NK-92 (cell line): Measurements from ENCODE around the gene MZT2B.
A peak's percentile ranks its signal among the peaks of the same experiment; 100 is the strongest.
"Not testable (repeated sequence)": the region's sequence is repeated elsewhere in the genome, so short reads cannot be mapped to it uniquely, and the experiment has no call there.

Experiments used
- DNase-seq: peaks from one replicate; lab custom pipeline; 2025; ENCODE audit not compliant: unreplicated experiment; lab: John Stamatoyannopoulos, UW

The MZT2B gene, protein sequence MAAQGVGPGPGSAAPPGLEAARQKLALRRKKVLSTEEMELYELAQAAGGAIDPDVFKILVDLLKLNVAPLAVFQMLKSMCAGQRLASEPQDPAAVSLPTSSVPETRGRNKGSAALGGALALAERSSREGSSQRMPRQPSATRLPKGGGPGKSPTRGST

DNA sequence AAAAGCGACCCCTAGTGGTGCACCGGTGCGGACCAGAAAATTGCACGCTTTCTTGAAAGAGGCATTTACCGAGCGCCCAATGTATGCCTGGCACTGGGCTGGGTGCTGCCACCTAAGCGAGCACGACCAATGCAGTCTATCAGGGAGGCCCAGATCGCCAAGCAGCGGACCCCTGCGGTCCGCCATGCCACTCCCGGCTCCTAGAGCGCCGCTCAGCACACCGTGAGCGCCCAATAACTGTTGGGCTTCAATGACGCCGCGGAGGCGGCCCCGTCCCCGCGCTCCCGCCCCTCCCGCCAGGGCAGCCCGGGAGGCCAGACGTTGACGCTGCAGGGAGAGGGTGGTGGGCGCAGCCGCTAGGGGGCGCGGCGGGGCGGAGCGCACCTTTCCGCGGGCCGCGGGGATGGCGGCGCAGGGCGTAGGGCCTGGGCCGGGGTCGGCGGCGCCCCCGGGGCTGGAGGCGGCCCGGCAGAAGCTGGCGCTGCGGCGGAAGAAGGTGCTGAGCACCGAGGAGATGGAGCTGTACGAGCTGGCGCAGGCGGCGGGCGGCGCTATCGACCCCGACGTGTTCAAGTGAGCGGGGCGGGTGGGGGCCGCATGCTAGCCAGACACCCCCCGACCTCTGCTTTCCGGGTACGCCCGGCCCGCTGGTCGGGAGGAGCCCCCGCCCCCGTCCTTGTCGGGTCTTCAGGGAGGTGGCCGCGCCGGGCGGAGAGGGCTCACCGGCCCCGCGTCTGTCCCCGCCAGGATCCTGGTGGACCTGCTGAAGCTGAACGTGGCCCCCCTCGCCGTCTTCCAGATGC, at the start of gene MZT2B:
Gene MZT2B (plus strand): TSS at position 383 of the 803 bp plus-strand sequence. CDS start 21 bp downstream, at position 404.
- peak; percentile 37 for DNase-seq

DNA sequence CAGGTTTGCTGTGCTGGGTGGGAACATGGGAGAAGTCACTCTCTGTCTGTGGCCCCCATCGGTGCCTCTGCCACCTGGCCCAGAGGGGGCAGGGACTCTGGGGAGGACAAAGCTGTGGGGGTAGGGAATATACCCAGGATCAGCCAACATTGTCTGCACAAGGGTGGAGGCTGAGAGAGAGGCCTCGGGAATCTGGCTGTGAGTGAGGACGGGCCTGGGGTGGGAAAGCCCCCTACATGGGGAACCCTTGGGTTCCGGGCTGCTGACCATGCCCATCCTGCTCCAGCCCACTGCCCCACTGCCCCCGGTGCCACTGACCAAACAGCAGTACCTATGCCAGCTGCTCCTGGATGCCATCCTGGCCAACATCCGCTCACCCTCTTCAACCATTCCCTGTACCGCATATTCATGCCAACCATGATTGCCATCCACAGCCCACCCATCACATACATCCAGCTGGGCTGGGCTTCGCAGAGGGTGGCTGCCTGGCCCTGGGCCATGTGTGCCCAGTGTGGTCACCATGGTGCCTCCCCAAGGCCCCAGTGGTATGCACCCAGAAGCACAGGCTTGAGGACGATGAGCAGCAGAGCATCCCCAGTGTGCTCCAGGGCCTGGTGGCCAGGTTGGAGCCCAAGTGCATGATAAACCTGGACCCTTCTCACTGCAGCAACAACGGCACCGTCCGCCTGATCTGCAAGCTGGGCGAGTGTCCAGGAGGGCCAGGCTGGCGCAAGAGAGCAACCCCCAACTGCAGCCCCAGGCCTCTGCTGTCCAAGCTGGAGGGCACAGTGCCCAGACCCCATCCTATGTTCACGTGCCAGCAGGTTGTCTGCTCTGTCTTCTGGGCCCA, 46.1 kb upstream of the MZT2B start:
- no peak for DNase-seq

DNA sequence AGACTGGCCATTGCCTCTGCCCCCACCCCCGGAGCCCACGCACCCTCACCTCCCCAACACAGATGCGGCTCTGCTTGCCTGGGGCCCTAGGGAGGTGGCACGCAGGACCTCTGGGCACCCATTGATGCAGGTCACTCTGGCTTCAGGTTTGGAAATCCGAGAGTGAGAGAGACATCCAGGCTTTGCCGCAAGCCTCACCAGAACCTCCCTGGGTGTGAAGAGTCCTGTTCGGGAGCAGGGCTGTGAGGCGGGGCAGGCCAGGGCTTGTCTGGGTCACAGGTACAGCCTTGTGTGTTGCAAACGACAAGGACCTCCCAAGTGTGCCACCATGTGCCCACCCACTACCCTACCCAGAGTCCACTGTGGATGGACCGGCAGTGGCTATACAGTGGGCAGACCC, 45.5 kb upstream of the MZT2B start:
- DNase-seq = not testable (repeated sequence)

DNA sequence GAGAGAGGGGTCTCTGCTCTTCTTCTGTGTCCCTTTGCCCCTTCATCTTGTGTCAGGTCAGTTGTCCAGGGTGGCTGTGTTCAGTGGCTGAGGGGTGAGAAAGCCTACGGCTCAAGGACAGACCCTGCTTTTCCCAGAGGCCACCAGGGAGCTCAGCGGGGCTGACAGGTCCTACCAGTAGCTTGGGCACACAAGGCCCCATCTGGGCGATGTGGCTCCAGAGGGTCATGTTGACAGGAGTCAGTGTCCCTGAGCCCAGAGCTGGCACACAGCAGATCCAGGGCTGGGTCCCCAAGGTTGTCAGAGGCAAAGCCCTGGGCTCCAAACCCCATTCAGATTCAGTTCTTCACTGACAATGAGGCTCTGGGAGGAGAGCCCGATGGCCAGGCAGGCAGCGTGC, 44.9 kb upstream of the MZT2B start:
- not testable (repeated sequence) for DNase-seq

DNA sequence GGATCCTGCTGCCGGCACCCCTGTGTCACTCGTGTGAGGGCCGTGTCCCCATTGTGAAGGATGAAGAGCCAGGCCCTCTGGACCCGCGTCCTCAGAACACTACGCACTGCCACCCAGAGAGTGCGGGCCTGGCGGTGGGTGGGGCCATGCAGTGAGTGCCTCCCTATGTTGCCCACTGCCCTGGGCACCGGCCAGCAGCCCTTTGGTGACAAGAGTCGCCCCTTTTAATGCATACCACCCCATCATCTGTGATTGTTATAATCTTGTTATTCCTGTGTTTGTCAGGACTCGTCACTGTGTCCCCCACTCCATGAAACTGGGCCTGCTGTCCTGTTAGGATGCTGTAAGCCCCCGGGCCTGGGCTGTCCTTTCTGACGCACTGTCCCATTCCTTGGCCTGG, 43.7 kb upstream of the MZT2B start:
- not testable (repeated sequence) for DNase-seq

DNA sequence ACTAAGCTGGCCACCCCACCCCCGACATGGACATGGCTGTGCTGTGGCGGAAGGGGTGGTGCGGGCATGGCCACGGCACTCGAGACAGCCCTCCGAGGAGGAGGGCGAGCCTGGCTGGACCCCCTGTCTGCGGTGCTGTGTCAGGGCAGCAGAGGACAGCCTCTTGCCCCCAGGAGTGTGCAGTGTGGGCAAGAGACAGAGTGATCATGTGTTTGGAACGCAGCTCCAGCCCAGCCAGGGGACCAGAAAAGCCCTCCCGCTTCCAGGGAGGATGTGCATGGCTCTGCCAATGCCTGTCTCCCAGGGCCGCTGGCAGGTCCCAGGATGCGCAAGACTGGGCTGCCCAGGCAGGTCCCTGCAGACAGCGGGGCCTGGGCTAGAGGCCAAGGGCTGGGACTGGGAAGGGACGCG, 43.2 kb upstream of the MZT2B start:
- DNase-seq = not testable (repeated sequence)

DNA sequence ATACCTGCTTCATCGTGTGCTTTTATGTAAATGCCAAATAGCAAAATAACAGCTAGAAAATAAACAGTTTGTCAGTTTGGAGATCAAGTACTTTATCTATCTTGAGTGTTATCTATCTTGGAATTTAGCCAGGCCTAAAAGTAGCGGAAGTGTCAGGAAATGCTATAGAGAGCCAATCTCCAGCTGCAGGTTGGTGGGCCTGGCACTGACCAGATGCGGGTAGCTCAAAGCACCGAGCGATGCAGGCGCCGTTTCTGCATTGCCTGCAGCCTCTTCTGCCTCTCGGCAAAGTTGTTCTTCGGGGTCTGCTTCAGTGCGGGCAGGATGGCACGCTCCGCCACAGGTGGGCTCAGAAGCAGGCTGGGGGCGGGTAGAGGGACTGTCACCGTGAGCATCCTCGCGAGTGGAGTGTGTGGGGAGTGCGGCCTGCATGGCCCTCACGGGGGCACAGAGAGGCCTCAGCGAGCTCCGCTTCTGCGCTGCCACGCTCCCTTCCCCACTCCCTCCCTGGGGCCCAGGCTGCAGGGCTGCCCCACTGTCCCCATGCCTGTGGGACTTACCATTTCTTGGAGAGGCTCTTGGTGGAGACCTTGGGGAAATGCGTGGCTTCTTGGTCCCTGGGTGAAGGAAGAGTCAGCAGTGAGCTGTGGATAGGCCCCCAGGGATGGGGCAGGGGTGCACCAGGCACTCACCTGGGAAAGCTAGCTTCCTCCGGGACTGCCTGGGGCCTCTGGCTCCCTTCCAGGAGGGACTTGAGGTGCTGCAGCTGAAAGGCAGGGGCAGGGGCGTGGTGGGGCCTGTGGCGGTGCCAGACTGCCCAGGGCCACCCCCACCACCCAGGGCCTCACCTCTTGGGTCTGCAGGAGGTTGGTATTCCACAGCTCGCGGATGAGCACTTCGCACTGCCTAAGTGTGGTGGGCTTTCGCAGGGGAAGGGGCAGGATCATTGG, 42.5 kb upstream of the MZT2B start:
- not testable (repeated sequence) for DNase-seq

DNA sequence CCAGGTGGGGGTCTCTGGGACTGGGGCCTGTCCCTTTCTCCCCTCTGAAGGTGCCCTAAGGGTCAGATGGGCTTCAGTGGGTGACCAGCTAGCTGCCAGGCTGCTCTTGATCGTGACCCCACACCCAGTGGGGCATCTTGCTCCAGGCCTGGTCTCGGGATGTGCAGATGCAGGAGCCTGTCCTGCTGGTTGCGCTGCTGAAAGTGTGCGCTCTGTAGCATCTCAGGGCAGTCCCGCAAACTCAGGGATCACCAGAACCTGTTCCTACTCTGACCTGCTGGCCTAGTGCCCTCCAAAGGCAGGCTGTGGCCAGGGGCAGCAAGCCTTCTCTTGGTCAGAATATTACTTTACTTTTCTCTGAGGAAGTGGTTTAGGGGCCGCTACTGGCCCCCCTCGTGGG, 41.5 kb upstream of the MZT2B start:
- DNase-seq = not testable (repeated sequence)

DNA sequence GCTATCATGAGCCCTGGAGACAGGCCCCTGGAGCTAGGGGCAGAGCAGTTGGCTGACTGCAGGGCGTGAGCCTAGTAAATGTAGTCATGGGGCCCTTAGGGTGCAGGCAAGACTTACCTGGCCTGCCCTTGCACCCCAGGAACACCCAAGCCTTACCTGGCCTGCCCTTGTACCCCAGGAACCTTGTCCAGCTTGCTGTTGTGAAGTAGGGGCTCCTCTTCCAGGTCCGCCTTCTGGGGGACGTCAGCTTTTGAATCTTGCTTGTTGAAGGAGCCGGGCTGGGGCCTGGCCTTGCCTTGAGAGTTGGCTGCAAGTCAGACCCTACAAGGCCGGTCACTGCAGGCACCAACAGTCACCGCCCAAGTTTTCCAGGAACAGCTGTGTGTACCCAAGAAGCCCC, 41.1 kb upstream of the MZT2B start:
- not testable (repeated sequence) for DNase-seq

DNA sequence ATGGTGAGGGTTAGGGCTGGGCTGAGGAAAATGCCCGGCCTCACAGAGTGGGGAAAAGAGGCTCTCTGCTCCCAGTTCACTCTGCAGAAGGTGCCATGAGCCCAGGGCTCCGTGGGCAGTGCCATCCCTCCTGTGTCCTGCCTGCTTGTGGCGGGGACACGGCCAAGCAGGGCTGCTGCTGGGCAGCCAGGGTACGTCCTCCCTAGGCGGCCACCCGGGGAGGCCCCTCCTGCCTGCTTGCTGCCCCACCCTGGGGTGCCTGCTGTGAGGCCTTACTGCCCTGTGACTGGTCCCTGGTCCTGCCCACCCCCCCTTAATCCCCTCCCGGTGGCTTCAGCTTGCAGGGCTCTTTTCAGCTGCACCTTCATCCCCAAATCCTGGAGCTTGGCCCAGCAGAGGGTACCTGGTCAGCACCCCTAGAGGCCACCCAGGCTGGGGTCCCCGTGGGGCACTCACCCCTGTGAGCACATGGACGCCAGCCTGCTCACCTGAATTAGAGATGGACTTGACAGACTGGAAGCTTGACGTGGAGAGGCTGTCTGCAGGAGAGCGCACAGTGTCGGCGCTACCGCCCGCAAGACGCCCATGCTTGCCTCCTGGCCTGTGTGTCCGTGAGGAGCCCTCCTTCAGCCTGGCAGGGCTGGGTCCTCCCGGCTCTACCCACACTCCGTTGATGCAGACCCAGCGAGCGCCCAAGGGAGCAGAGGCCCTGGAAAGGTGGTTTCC, 40.3 kb upstream of the MZT2B start:
- DNase-seq = not testable (repeated sequence)

DNA sequence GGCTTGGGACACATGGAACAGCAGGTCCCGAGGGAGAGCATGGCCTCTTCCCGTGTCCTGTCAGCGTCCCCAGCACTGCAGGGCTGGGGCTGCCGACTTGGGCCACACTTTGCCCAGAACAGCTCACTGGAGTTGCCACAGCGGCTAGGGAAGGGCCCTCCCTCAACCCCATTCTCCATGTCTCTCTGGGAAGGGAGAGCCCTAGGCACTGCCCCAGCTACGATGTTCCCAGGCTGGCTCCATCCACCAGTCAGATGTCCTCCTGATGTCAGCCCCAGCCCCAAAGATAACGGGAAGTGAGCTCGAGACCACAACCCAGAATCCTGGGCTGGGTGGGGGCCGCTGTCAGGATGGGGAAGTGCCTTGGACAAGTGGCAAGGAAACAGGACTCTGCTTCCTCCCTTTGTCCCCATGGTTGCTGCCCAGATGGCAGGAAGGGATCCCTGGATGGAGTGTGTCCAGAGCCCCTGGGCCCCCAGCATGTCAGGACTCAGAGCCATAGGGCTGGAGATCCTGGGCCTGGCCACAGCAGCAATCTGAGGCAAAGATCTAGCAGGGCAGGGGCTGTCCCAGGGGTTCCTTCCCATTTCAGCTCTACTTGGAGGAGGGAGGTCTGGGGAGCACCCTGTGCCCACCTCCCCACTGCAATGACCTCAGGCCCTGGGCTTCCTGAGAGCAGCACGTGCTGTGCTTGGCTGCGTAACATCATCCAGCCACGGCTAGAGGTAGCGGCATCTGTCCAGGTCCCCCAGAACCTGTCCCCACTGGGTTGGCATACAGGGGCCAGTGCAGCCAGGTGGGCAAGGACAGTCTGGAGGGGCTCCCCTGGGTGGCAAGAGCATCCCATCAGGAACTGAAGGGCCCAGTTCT, 39.4 kb upstream of the MZT2B start:
- not testable (repeated sequence) for DNase-seq

DNA sequence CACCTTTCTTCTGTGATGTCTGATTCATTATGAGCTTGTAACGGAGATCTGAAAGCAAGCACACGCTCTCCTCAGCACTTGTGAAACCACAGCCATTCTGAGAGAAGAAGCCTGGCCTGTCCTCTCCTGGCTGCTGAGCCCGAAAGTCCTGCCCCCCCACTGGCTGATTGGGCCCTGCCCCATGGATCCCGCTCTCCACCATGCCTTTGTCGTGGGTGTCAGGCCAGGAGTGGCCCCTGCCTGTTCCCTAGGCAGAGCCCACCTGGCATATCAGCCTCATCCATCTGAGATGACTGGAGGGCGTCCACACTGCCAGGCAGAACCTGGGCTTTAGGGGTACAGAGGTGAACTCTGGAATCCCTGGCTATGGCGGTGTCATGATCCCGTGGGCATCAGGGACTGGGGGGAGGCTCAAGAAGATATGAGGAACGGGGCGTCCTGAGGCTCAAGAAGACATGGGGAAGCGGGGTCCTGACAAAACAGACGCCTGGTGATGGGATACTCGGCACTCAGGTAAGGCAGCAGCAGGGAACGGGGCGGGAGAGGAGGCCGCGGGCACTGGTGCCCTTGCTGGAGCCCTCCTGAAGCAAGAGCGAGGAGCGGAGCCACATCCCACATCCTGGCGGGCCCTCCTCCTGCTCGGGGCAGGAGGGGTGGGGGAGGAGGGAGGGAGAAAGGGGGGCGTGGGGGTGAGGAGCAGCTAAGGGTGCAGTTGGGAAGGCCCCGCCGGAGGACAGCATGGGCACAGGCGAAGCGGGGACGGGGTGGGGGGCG, 38.6 kb upstream of the MZT2B start:
- not testable (repeated sequence) for DNase-seq

DNA sequence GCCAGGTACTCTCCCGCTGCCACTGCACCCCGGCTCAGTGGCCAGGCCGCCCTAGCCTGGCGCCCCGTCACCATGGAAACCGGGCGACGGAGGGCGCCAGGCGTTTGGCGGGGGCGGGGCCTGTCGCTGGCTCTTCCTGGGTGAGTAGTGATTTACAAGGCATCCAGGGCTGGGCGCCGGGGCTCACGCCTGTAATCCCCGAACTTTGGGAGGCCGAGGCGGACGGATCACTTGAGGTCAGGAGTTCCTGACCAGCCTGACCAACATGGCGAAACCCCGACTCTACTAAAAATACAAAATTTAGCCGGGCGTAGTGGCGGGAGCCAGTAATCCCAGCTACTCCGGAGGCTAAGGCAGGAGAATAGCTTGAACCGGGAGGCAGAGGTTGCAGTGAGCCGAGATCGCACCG, 37.1 kb upstream of the MZT2B start, which contains the start of gene CCDC74B:
Gene CCDC74B (minus strand): TSS at position 107 of the 409 bp plus-strand sequence. CDS start 116 bp downstream, outside the sequence.
- not testable (repeated sequence) for DNase-seq

DNA sequence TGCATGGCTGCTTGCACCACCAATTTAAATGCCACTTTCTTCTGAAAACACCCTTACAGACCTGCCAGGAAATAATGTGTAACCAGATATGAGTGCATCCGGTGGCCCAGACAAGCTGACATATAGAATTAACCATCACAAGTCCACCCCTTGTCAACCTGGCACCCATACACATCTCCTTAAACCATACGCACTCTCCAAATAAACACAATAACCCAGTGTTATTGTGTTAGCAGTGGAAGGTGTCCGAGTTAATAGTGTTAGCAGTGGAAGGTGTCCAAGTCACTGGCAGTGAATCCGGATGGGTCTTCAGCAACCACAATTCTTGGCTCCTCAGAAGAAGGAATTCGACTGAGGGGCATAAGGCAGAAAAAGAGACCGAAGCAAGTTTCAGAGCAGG, 33.5 kb upstream of the MZT2B start:
- DNase-seq = not testable (repeated sequence)

DNA sequence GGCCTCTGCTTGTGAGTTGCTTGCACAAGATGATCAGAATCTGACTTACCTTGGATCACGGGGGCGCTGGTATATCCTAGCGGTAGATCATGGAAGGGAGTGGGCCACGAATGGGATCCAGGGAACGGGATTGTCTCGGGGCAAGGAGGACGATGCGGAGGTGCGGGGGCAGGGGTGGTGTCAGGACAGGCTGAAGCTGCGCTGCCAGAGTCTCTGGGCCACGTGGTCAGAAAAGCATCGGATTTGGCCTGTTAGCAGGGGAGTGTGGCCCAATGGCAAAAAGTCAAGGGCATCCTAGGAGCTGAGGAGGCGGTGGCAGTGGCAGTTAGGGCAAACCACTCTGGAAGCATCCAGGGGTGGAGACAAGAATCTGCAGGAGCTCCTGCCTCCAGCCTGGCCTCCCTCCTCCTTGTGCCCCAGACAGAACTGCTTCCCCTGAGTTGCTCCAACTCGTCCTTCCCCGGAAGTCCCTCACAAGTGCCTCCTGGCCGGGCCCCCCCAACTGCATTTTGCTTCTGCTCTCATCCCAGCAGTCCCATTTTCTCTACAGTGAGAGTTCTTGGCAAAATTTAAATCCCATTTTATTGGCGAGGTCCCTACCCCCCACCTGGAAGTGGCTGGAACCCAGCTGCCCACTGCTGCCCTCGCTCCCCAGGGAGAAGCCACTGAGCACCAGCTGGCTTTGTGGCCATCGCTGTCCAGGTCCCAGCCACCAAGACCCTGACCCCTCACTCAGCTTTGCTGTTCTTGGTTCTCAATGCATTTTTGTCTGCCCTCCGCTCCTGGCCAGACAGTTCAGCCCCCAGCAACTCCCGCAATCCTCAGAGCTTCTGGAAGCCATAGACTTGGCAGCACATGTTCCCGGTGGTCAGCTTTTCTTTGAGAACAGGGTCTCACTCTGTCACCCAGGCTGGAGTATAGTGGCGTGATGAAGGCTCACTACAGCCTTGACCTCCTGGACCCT, 31.6 kb upstream of the MZT2B start:
- no peak for DNase-seq

DNA sequence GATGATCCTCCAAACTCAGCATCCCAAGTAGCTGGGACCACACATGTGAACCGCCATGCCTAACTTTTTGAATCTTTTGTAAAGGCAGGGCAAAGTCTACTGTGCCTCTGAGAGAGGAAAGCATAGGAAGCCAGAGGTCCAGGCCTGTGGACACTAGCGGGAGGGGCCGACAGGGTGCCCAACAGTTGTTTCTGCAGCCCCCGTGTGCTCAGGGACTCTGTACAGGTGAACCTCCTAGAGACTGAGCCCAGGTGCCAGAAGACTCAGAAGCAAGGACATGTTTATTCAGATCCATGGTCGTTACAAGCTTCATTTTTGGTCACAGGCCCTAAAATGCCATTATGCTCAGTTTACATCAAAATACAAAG, 30.9 kb upstream of the MZT2B start:
- DNase-seq = not testable (repeated sequence)
